Naive B cell (primary cell): Measurements from ENCODE around the gene RFC2. TPM values are rescaled to one million over a fixed set of nuclear protein-coding genes. Genes with fewer than 3 reads are reported as not detected.

ENCODE experiments used
- ATAC-seq, 2 donors: fragments of 150-1000 bp; cut with Tn5 transposase; 2 replicates each; pipeline ENCODE4 v1.10.0; 2021; ENCODE audit warnings: low read depth in 2 of 2, mild to moderate bottlenecking in 2 of 2, moderate library complexity in 2 of 2
- DNase-seq: peaks from one replicate; pipeline ENCODE4 v3.0.0; 2022
- H3K27ac Mint-ChIP-seq, 6 donors: one replicate each; pipeline ENCODE4 v1.8.0; 2020 to 2022; ENCODE audit warnings: mild to moderate bottlenecking in 6 of 6, mixed read lengths in 6 of 6, moderate library complexity in 5 of 6, inconsistent platforms in 2 of 6
- H3K27me3 Mint-ChIP-seq, 3 donors: one replicate each; pipeline ENCODE4 v1.8.0; 2021 to 2022; ENCODE audit warnings: mixed read lengths in 3 of 3, mild to moderate bottlenecking in 1 of 3
- H3K36me3 Mint-ChIP-seq, 2 donors: one replicate each; pipeline ENCODE4 v1.8.0; 2020 to 2022; ENCODE audit warnings: mixed read lengths in 2 of 2, inconsistent platforms in 1 of 2, mild to moderate bottlenecking in 1 of 2
- H3K4me1 Mint-ChIP-seq, 3 donors: one replicate each; pipeline ENCODE4 v1.8.0; 2020 to 2022; ENCODE audit warnings: mixed read lengths in 3 of 3, inconsistent platforms in 1 of 3, mild to moderate bottlenecking in 1 of 3, moderate library complexity in 1 of 3
- H3K4me3 Mint-ChIP-seq, 8 donors: one replicate each; pipeline ENCODE4 v1.8.0; 2020 to 2022; ENCODE audit warnings: mild to moderate bottlenecking in 8 of 8, mixed read lengths in 8 of 8, moderate library complexity in 8 of 8, inconsistent platforms in 2 of 8
- H3K9me3 Mint-ChIP-seq, 7 donors: one replicate each; pipeline ENCODE4 v1.8.0; 2020 to 2022; ENCODE audit warnings: mixed read lengths in 7 of 7, mild to moderate bottlenecking in 5 of 7, inconsistent platforms in 2 of 7, moderate library complexity in 1 of 7
- polyA plus RNA-seq, 6 donors: library from polyadenylated mRNA; unstranded; fragments of 300-500 nt; fragmentation: Illumina TruSeq; gene quantifications; one replicate each; pipeline ENCODE4 v1.2.3, GENCODE V29; 2021; ENCODE audit warnings: low read depth in 6 of 6

RFC2 gene
- polyA plus RNA-seq, 6 donors from 2014 or later: 42.7 to 61.4 (median 51.9) TPM

DNA sequence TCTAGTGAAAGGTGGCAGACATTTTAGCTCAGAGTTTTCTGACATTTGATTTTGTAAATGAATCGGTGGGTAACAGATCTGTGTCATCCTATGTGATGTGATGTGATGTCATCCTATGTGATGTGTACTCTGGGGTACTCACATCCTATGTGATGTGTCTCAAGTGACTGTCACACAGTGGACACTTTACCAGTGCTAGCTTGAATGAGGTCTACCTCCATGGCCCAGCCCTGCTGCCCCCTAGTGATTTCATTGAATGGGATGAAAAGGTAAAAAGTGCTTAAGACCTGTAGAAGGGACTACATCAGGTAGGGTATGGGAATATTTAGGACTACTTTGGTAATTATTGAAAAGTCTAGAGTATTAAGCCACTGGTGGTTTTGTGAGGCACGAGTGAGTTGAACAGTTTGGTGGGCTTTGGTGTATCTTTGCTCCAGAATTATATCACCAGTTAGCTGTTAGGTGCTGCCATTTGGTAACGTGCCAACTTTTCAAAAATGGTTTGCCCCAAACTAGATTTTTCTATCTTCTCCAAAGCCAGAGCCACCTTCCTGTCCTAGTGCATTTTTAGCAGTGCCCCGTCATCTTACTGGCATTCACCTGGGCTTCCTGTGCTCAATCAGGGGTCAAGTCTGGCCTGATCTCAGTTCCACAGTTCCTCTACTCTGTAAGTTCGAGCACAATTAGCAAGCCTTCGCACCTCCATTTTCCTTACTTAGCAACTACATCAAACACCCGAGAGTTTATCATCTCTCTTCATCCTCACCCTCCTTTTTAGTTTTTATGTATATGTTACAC lies 70.3 kb downstream of the RFC2 start:
- ATAC-seq: peak; percentile 58 to 60
- Mint-ChIP-seq H3K27ac (peak overlapping the region in 5 of 6 donors; percentile 4 to 87 (median 71)), H3K9me3 (no peaks in the 10 kb centered on the region), H3K4me1 (peaks cover 68 to 93% (median 91%) of the 10 kb centered on the region in 3 donors), H3K27me3 (no peaks in the 10 kb centered on the region), H3K4me3 (peak overlapping the region in 6 of 8 donors; percentile 17 to 71 (median 34)), H3K36me3 (peaks cover 8 to 17% of the 10 kb centered on the region in 2 donors)
- no peak for DNase-seq

DNA sequence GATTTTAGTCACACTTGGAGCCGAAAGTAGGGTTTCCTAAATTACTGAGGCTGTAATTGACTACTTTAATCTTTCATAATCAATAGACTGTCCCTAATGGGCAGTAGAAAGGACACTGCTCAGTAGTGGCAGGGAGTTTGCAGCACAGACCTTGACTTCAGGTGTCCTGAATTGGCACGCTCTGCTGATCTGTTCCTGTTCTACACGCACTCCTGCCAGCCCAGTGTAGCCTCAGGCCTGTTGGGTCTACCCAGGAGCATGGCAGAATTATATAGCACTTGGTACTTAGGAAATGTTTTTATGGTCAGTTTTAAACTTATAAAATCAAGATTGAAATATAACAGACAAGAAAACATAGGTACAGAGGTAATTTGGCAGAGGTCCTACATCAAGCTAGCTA lies 71.1 kb downstream of the RFC2 start:
- Mint-ChIP-seq H3K9me3 (no peaks in the 10 kb centered on the region), H3K36me3 (peaks cover 5 to 14% of the 10 kb centered on the region in 2 donors), H3K4me3 (peak overlapping the region in 3 of 8 donors; percentile 24 to 58 (median 52)), H3K27ac (peak overlapping the region in 3 of 6 donors; percentile 35 to 71 (median 64)), H3K27me3 (no peaks in the 10 kb centered on the region), H3K4me1 (peaks cover 68 to 95% (median 88%) of the 10 kb centered on the region in 3 donors)
- no peak for DNase-seq
- ATAC-seq: peak in 1 of 2 donors; percentile 19

DNA sequence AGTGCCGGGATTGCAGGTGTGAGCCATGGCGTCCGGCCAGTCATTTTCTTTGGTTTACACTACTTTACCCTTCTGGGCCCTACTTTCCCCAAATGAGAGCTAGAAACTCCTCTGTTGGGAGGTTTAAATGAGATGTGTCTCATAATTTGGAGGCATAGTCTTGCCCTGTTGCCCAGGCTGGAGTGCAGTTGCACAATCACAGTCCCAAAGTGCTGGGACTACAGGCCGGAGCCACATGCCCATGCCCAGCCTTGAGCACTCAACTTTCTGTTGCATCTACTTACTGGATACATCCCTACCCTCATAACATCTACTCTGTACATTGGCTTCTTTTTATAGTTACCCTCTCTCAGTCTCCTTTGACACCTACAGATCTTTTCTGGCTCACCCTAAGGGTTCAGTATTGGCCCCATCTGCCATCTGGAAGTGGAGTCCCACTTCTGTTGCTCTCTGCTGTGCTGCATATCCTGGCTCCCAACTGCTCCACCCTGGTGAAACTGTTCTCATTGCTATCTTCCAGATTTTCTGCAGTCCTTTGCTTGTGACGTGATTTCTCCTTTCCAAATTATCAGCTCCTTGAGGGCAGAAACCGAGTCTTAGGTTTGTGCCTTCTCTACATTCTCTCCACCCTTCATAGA lies 71.6 kb downstream of the RFC2 start:
- peak overlapping the region in 4 of 8 donors; percentile 11 to 58 (median 38) for H3K4me3 Mint-ChIP-seq
- no peaks in the 10 kb centered on the region for H3K27me3 Mint-ChIP-seq
- ATAC-seq: no peak
- H3K4me1 Mint-ChIP-seq: peaks cover 66 to 96% (median 88%) of the 10 kb centered on the region in 3 donors
- peak overlapping the region; percentile 21 to 89 (median 68) for H3K27ac Mint-ChIP-seq
- peaks cover 3 to 8% of the 10 kb centered on the region in 2 donors for H3K36me3 Mint-ChIP-seq
- no peak for DNase-seq
- no peaks in the 10 kb centered on the region for H3K9me3 Mint-ChIP-seq

DNA sequence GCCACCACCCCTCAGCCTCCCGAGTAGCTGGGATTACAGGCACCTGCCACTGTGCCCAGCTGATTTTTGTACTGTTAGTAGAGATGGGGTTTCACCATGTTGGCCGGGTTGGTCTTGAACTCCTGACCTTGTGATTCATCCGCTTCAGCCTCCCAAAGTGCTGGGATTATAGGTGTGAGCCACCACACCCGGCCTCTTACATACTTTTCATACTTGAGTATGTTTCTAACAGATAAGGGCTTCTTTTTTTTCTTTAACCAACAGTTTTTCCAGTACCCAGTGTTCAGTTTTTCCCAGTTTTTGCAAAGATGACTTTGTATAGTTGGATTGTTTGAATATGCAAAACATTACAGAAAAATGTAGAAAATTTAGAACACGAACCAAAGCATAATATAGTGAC lies 72.4 kb downstream of the RFC2 start:
- no peak overlapping the region for H3K4me3 Mint-ChIP-seq
- no peaks in the 10 kb centered on the region for H3K9me3 Mint-ChIP-seq
- H3K27me3 Mint-ChIP-seq: no peaks in the 10 kb centered on the region
- H3K27ac Mint-ChIP-seq: peak overlapping the region in 2 of 6 donors; percentile 53 to 64
- ATAC-seq: no peak
- DNase-seq: no peak
- peaks cover 65 to 94% (median 86%) of the 10 kb centered on the region in 3 donors for H3K4me1 Mint-ChIP-seq
- H3K36me3 Mint-ChIP-seq: peaks cover 0 to 8% of the 10 kb centered on the region in 2 donors

Other genes starting within 250 kb of the RFC2 start
- gene ELN, start 226.2 kb downstream of the RFC2 start, polyA plus RNA-seq: not detected
- gene LIMK1, start 170.6 kb downstream of the RFC2 start, polyA plus RNA-seq: 10 to 100 TPM in 4 of 6 donors, 1 to 10 TPM in 2; 7.9 to 16.5 (median 11.6) TPM
- 100 to 1,000 TPM; 185 to 247 (median 209) TPM for gene EIF4H, start 80.0 kb downstream of the RFC2 start, polyA plus RNA-seq
- 100 to 1,000 TPM; 394 to 597 (median 466) TPM for gene LAT2, start 44.4 kb downstream of the RFC2 start, polyA plus RNA-seq
- 1 to 10 TPM in 4 of 6 donors, under 1 TPM in 2; 0.52 to 3.2 (median 1.1) TPM for gene CLIP2, start 35.0 kb upstream of the RFC2 start, polyA plus RNA-seq
- gene GTF2IRD1, start 199.5 kb upstream of the RFC2 start, polyA plus RNA-seq: under 1 TPM in 1 of 6 donors, not detected in 5; 0.29 TPM